K562 (cell line): Measurements from ENCODE around the gene PDE11A. TPM values are rescaled to one million over a fixed set of nuclear protein-coding genes. Genes with fewer than 3 reads are reported as not detected.

ENCODE experiments used
- ATAC-seq: fragments of 200-7000 bp; cut with Tn5 transposase; 3 replicates; pipeline ENCODE4 v1.9.1; 2020; ENCODE audit warnings: moderate library complexity
- BruUV-seq: library from RNA; stranded (reverse); fragments of 400-500 nt; replicated peaks from 2 replicates; lab custom pipeline; 2021; lab: Mats Ljungman, UMichigan
- CTCF ChIA-PET: fragments of 300-600 bp; formaldehyde crosslinking; extraction: SDS; loops from one replicate; lab custom pipeline; 2021; ENCODE audit warnings: low intra/inter-chr PET ratio; lab: Yijun Ruan, JAX
- POLR2A ChIA-PET: fragments of 300-600, 350-650 bp; sonication (Branson Sonifier 250); formaldehyde crosslinking; extraction: SDS; loops from one replicate; lab custom pipeline; 2021; ENCODE audit warnings: antibody characterized with exemption, inconsistent platforms; lab: Yijun Ruan, JAX
- DNase-seq, 4 experiments: peaks; one replicate each; pipeline versions ENCODE4 v3.0.0 to v3.0.0-alpha.2; 2011 to 2018; ENCODE audit warnings: low spot score in 3 of 4, mixed read lengths in 3 of 4; ENCODE audit errors: extremely low read depth in 1 of 4
- FAIRE-seq: peaks from 2 replicates; lab custom pipeline; 2011; peaks lifted over from hg19 to GRCh38; lab: Jason Lieb, UNC
- H2AFZ ChIP-seq: 2 replicates; pipeline ENCODE4 v1.6.0; 2011; ENCODE audit warnings: low read depth, low read length, control low read depth, inconsistent platforms
- H3K27ac ChIP-seq: fragments of 200-600 bp; 3 replicates; pipeline ENCODE4 v1.8.0; 2011; ENCODE audit warnings: low read depth, mild to moderate bottlenecking, control low read depth, inconsistent platforms, low read length, moderate library complexity, mixed read lengths; ENCODE audit errors: extremely low read depth
- H3K27me3 ChIP-seq, 2 experiments: fragments of 300-600 bp in 1 of 2; 2 replicates in 1 of 2; 3 replicates in 1 of 2; pipeline versions ENCODE4 v1.6.0 to v1.8.0; 2011; ENCODE audit warnings: inconsistent platforms in 2 of 2, low read length in 2 of 2, mild to moderate bottlenecking in 1 of 2, mixed read lengths in 1 of 2, moderate library complexity in 1 of 2; ENCODE audit not compliant: control insufficient read depth in 2 of 2, insufficient read depth in 2 of 2
- H3K36me3 ChIP-seq: fragments of 300-600 bp; 3 replicates; pipeline ENCODE4 v1.8.0; 2011; ENCODE audit warnings: mild to moderate bottlenecking, low read length, inconsistent platforms; ENCODE audit not compliant: control insufficient read depth, insufficient read depth
- H3K4me1 ChIP-seq, 2 experiments: fragments of 200-600 bp in 1 of 2; replicated peaks in 1 of 2; 2 replicates in 1 of 2; 3 replicates in 1 of 2; pipeline versions ENCODE4 v1.5.1 to v1.8.0; 2011; ENCODE audit warnings: inconsistent platforms in 2 of 2, low read length in 2 of 2, mild to moderate bottlenecking in 1 of 2, mixed read lengths in 1 of 2, moderate library complexity in 1 of 2; ENCODE audit not compliant: control insufficient read depth in 2 of 2, insufficient read depth in 2 of 2
- H3K4me2 ChIP-seq: 2 replicates; pipeline ENCODE4 v1.6.1; 2011; ENCODE audit warnings: low read length, control low read depth, inconsistent platforms, mixed read lengths; ENCODE audit not compliant: insufficient read depth
- H3K4me3 ChIP-seq: fragments of 200-600 bp; sonication (generic), shearing (Covaris generic); 2 replicates; pipeline ENCODE4 v1.5.1; 2016; ENCODE audit warnings: control low read depth, inconsistent platforms
- H3K79me2 ChIP-seq: fragments of 200-600 bp; 3 replicates; pipeline ENCODE4 v1.8.0; 2011; ENCODE audit warnings: low read length, inconsistent platforms; ENCODE audit not compliant: control insufficient read depth, insufficient read depth
- H3K9ac ChIP-seq, 2 experiments: 2 replicates each; pipeline versions ENCODE4 v1.6.0 to v1.6.1; 2011; ENCODE audit warnings: low read depth in 2 of 2, low read length in 2 of 2, control low read depth in 1 of 2, inconsistent platforms in 1 of 2, mild to moderate bottlenecking in 1 of 2, mixed read lengths in 1 of 2; ENCODE audit not compliant: insufficient read depth in 1 of 2
- H3K9me1 ChIP-seq: one replicate; pipeline ENCODE4 v1.6.0; 2011; ENCODE audit warnings: inconsistent platforms, mild to moderate bottlenecking, low read length, moderate library complexity; ENCODE audit not compliant: control insufficient read depth, insufficient read depth
- H3K9me3 ChIP-seq: replicated peaks from 2 replicates; pipeline ENCODE4 v1.5.1; 2011; ENCODE audit warnings: low read depth, low read length, inconsistent platforms; ENCODE audit not compliant: control insufficient read depth, insufficient read depth
- H4K20me1 ChIP-seq: replicated peaks from 2 replicates; pipeline ENCODE4 v1.6.1; 2011; ENCODE audit warnings: low read length, inconsistent platforms, mixed read lengths; ENCODE audit not compliant: control insufficient read depth, insufficient read depth
- CTCFL ChIP-seq: IDR thresholded peaks from 2 replicates; pipeline ENCODE4 v1.6.1; 2011; ENCODE audit warnings: borderline replicate concordance, low read depth, mild to moderate bottlenecking, moderate library complexity, low read length; ENCODE audit not compliant: insufficient read depth, poor library complexity, severe bottlenecking
- ESRRB ChIP-seq: fragments of 250-450 bp; sonication (Bioruptor Pico); IDR thresholded peaks from 2 replicates; pipeline ENCODE4 v1.5.0; 2020; ENCODE audit warnings: mild to moderate bottlenecking, moderate library complexity, borderline replicate concordance
- HDAC8 ChIP-seq: fragments of 450-650 bp; IDR thresholded peaks from 2 replicates; pipeline ENCODE4 v1.6.1; 2016; ENCODE audit warnings: mild to moderate bottlenecking, missing genetic modification characterization, moderate library complexity, missing compliant biosample characterization
- HIVEP1 ChIP-seq: fragments of 250-450 bp; sonication (Bioruptor Pico); IDR thresholded peaks from 2 replicates; pipeline ENCODE4 v1.4.0; 2020; ENCODE audit warnings: mild to moderate bottlenecking
- KLF1 ChIP-seq: fragments of 450-650 bp; IDR thresholded peaks from 2 replicates; pipeline ENCODE4 v1.6.1; 2016; ENCODE audit warnings: missing genetic modification characterization, missing compliant biosample characterization
- MECOM ChIP-seq: fragments of 250-450 bp; sonication (Bioruptor Pico); IDR thresholded peaks from 2 replicates; pipeline ENCODE4 v1.8.0; 2022; ENCODE audit warnings: inconsistent platforms
- NFYB ChIP-seq: IDR thresholded peaks from 2 replicates; pipeline ENCODE4 v1.6.1; 2011; ENCODE audit warnings: mild to moderate bottlenecking, moderate library complexity; ENCODE audit not compliant: insufficient read length; ENCODE audit errors: extremely low read depth
- POLR2H ChIP-seq: IDR thresholded peaks from 2 replicates; pipeline ENCODE4 v1.6.1; 2016; ENCODE audit warnings: missing genetic modification characterization, low read depth, mild to moderate bottlenecking, control low read depth, missing compliant biosample characterization, moderate library complexity
- PURB ChIP-seq: sonication (generic); formaldehyde crosslinking; IDR thresholded peaks from 2 replicates; pipeline ENCODE4 v1.9.0; 2021; ENCODE audit warnings: low read depth, mild to moderate bottlenecking, missing genetic modification reagents
- RBM39 ChIP-seq: fragments of 200-400 bp; formaldehyde crosslinking; optimal IDR thresholded peaks from 2 replicates; pipeline ENCODE3; 2018; ENCODE audit warnings: low read depth, low read length
- ZNF316 ChIP-seq: fragments of 450-650 bp; IDR thresholded peaks from 2 replicates; pipeline ENCODE4 v1.6.1; 2016
- ZNF639 ChIP-seq, 2 experiments: fragments of 200-800 bp in 1 of 2; sonication (Bioruptor generic) in 1 of 2; sonication (generic) in 1 of 2; formaldehyde crosslinking in 1 of 2; IDR thresholded peaks in 1 of 2; conservative IDR thresholded peaks in 1 of 2; 2 replicates each; pipeline versions ENCODE4 v1.5.0 to v1.6.1; 2016 to 2020; ENCODE audit warnings: missing compliant biosample characterization in 1 of 2, missing genetic modification characterization in 1 of 2, missing genetic modification reagents in 1 of 2
- ZNF764 ChIP-seq: fragments of 250-450 bp; sonication (Bioruptor Pico); IDR thresholded peaks from 2 replicates; pipeline ENCODE4 v1.4.0; 2020; ENCODE audit warnings: low read depth, mild to moderate bottlenecking, moderate library complexity
- WGBS: fragments of 100-300 bp; shearing (Covaris generic); methylation state at CpG from one replicate; pipeline ENCODE4 v1.1.6; 2016; ENCODE audit warnings: low coverage, mixed read lengths; ENCODE audit not compliant: insufficient coverage; ENCODE audit errors: missing lambda C conversion rate; 5-methylcytosine and 5-hydroxymethylcytosine counted together
- in situ Hi-C: fragments of 300-500 bp; cut with MboI; formaldehyde crosslinking; loops from 4 replicates; pipeline ENCODE4 v1.15.0; 2018; ENCODE audit warnings: inconsistent platforms, mixed read lengths
- intact Hi-C: fragments of 100-400 bp; cut with micrococcal nuclease; formaldehyde crosslinking; loops from 2 replicates; pipeline ENCODE4 v1.14.2; 2022
- polyA plus RNA-seq, 8 experiments: library from polyadenylated mRNA; depleted of rRNA in 4 of 8; stranded (reverse) in 5 of 8; unstranded in 3 of 8; fragments of >200 nt; fragmentation: Nextera tagmentation in 2 of 8; fragmentation: Illumina TruSeq in 1 of 8; extraction: Ambion mirVana in 2 of 8; extraction: Trizol in 1 of 8; gene quantifications; 2 replicates each; pipeline versions ENCODE4 v1.2.1 to v1.2.3, GENCODE V29; 2011 to 2014; ENCODE audit warnings: inconsistent platforms in 1 of 8, missing spikeins in 1 of 8
- total RNA-seq, 7 experiments: library from RNA; depleted of rRNA in 6 of 7; stranded (reverse); fragments of >200 nt in 6 of 7; fragmentation: Illumina TruSeq in 2 of 7; extraction: Trizol in 2 of 7; gene quantifications; 2 replicates each; pipeline versions ENCODE4 v1.2.1 to v1.2.3, GENCODE V29; 2011 to 2021; ENCODE audit warnings: low replicate concordance in 1 of 7

Gene PDE11A
- total and polyA plus RNA-seq, 9 of the 15 experiments (the other 6 are each of a cell fraction or from before 2014, with no cell fraction given) = 3.2 to 22.1 (median 5.7) TPM

- ChIA-PET POLR2A (interaction anchor here (0.6 kb wide), 1 partner anchor 754 kb away, joined by 4 read pairs; no protein-coding TSS in a partner anchor), CTCF (no interaction called here)
- no peaks in the 10 kb centered on the region for H3K79me2 ChIP-seq
- DNase-seq (no peak), ATAC-seq (no peak), FAIRE-seq (no peak)
- peaks cover 4 to 7% of the 10 kb centered on the region in 2 experiments; a peak in 2 of 5 replicates for H3K27me3 ChIP-seq
- TF ChIP-seq ZNF764 (CRISPR knock-in tag) = no peak
- TF ChIP-seq RBM39 = no peak
- no peak for TF ChIP-seq PURB
- TF ChIP-seq ZNF316 = no peak
- no peak for TF ChIP-seq ESRRB
- no peak for TF ChIP-seq CTCFL
- TF ChIP-seq HIVEP1 (CRISPR knock-in tag) = no peak
- TF ChIP-seq ZNF639 (CRISPR knock-in tag; conservative IDR thresholded peaks at IDR 0.05 in 1 of 2, IDR thresholded peaks at IDR 0.05 in 1 of 2) = no peak
- TF ChIP-seq NFYB = no peak
- TF ChIP-seq POLR2H = no peak
- TF ChIP-seq KLF1 (tag) = no peak
- no peak for TF ChIP-seq HDAC8 (tag)
- no peak for TF ChIP-seq MECOM (CRISPR knock-in tag)
- no peaks in the 10 kb centered on the region for H3K9me3 ChIP-seq
- H3K9ac ChIP-seq = no peak overlapping the region
- intact Hi-C loops (no loop called here), in situ Hi-C loops (no loop called here)
- no peaks in the 10 kb centered on the region for H3K36me3 ChIP-seq
- H4K20me1 ChIP-seq = no peaks in the 10 kb centered on the region
- no peak overlapping the region for H2AFZ ChIP-seq
- H3K9me1 ChIP-seq = no peaks in the 10 kb centered on the region
- H3K27ac ChIP-seq = no peak overlapping the region
- H3K4me3 ChIP-seq = no peak overlapping the region
- no TSS peak for BruUV-seq
- no peaks in the 10 kb centered on the region for H3K4me1 ChIP-seq
- WGBS = 1% methylated on average over 8 of the region's 8 CpGs
- no peak overlapping the region for H3K4me2 ChIP-seq
Measured at GRCh38 chr2:177876950-177877349, 195.6 kb downstream of the PDE11A start.
